HepG2 (cell line): ENCODE results near the gene ELANE. TPM values are rescaled to one million over a fixed set of nuclear protein-coding genes. Genes with fewer than 3 reads are reported as not detected.

Experiments used
- ATF7-NPFF ChIP-seq: sonication (generic); formaldehyde crosslinking; IDR thresholded peaks from 2 replicates; pipeline ENCODE4 v1.8.1; 2023; ENCODE audit warnings: mild to moderate bottlenecking, low read depth, missing genetic modification reagents, moderate library complexity
- CAMTA2 ChIP-seq: sonication (generic); formaldehyde crosslinking; IDR thresholded peaks from 2 replicates; pipeline ENCODE4 v1.4.0; 2020; ENCODE audit warnings: mild to moderate bottlenecking, missing genetic modification reagents, borderline replicate concordance
- HIVEP1 ChIP-seq: sonication (generic); formaldehyde crosslinking; IDR thresholded peaks from 2 replicates; pipeline ENCODE4 v1.4.0; 2020; ENCODE audit warnings: mild to moderate bottlenecking, missing genetic modification reagents
- HMGXB3 ChIP-seq: sonication (generic); formaldehyde crosslinking; IDR thresholded peaks from 2 replicates; pipeline ENCODE4 v1.4.0; 2020; ENCODE audit warnings: missing genetic modification reagents, borderline replicate concordance
- HNRNPH1 ChIP-seq: fragments of 200-400 bp; formaldehyde crosslinking; optimal IDR thresholded peaks from 2 replicates; pipeline ENCODE3; 2017; ENCODE audit warnings: mild to moderate bottlenecking, low read depth, low read length
- HNRNPUL1 ChIP-seq: fragments of 200-400 bp; formaldehyde crosslinking; IDR thresholded peaks from 2 replicates; pipeline ENCODE4 v1.6.1; 2017; ENCODE audit warnings: low read depth, mild to moderate bottlenecking, low read length, moderate library complexity
- IRF2 ChIP-seq: IDR thresholded peaks from 2 replicates; pipeline ENCODE4 v1.6.1; 2018; ENCODE audit warnings: missing genetic modification reagents, missing compliant biosample characterization
- MAF1 ChIP-seq: sonication (generic); formaldehyde crosslinking; IDR thresholded peaks from 2 replicates; pipeline ENCODE4 v1.5.0; 2020; ENCODE audit warnings: missing genetic modification reagents, borderline replicate concordance
- MLLT10 ChIP-seq: sonication (generic); formaldehyde crosslinking; IDR thresholded peaks from 2 replicates; pipeline ENCODE4 v1.4.0; 2020; ENCODE audit warnings: missing genetic modification reagents
- MLX ChIP-seq: IDR thresholded peaks from 2 replicates; pipeline ENCODE4 v1.6.1; 2016
- ONECUT2 ChIP-seq: sonication (generic); formaldehyde crosslinking; IDR thresholded peaks from 2 replicates; pipeline ENCODE4 v1.4.0; 2020; ENCODE audit warnings: missing genetic modification reagents
- PATZ1 ChIP-seq: sonication (generic); formaldehyde crosslinking; IDR thresholded peaks from 2 replicates; pipeline ENCODE4 v1.4.0; 2020; ENCODE audit warnings: missing genetic modification reagents
- RXRB ChIP-seq: IDR thresholded peaks from 2 replicates; pipeline ENCODE4 v1.6.1; 2016; ENCODE audit warnings: borderline replicate concordance, missing genetic modification reagents, missing compliant biosample characterization
- SMAD1 ChIP-seq: sonication (generic); formaldehyde crosslinking; IDR thresholded peaks from 2 replicates; pipeline ENCODE4 v1.4.0; 2020; ENCODE audit warnings: missing genetic modification reagents, low read depth, mild to moderate bottlenecking, borderline replicate concordance
- SOX6 ChIP-seq, 2 experiments: fragments of 450-650 bp in 1 of 2; sonication (generic) in 1 of 2; formaldehyde crosslinking in 1 of 2; IDR thresholded peaks; 2 replicates each; pipeline versions ENCODE4 v1.4.0 to v1.6.1; 2017 to 2020; ENCODE audit warnings: antibody characterized with exemption in 1 of 2, mild to moderate bottlenecking in 1 of 2, missing genetic modification reagents in 1 of 2
- SRY ChIP-seq: sonication (generic); formaldehyde crosslinking; IDR thresholded peaks from 2 replicates; pipeline ENCODE4 v1.8.0; 2022; ENCODE audit warnings: mild to moderate bottlenecking, missing genetic modification reagents
- ZNF20 ChIP-seq: sonication (generic); formaldehyde crosslinking; IDR thresholded peaks from 2 replicates; pipeline ENCODE4 v1.4.0; 2020; ENCODE audit warnings: mild to moderate bottlenecking, moderate library complexity, missing genetic modification reagents
- ZNF597 ChIP-seq: sonication (generic); formaldehyde crosslinking; IDR thresholded peaks from 2 replicates; pipeline ENCODE4 v1.5.0; 2020; ENCODE audit warnings: missing genetic modification reagents
- polyA plus RNA-seq, 8 experiments: library from polyadenylated mRNA; depleted of rRNA in 3 of 8; stranded (reverse) in 7 of 8; unstranded in 1 of 8; fragments of >200 nt; fragmentation: Illumina TruSeq in 4 of 8; extraction: Trizol in 4 of 8; gene quantifications; 2 replicates each; pipeline versions ENCODE4 v1.2.1 to v1.2.3, GENCODE V29; 2011 to 2016; ENCODE audit warnings: low read depth in 4 of 8, missing spikeins in 1 of 8, mixed read lengths in 1 of 8; ENCODE audit not compliant: insufficient read depth in 1 of 8
- total RNA-seq, 5 experiments: library from RNA; depleted of rRNA; stranded (reverse); fragments of >200 nt; fragmentation: Illumina TruSeq; extraction: Trizol; gene quantifications; 2 replicates each; pipeline ENCODE4 v1.2.3, GENCODE V29; 2016; ENCODE audit warnings: low read depth in 1 of 5
- TF ChIP-seq, protein P1 (sequence below): sonication (generic); formaldehyde crosslinking; IDR thresholded peaks from 2 replicates; pipeline ENCODE4 v1.5.0; 2020; ENCODE audit warnings: mild to moderate bottlenecking, missing genetic modification reagents

Gene ELANE
- total and polyA plus RNA-seq, 2 of the 13 experiments (the other 11 are each of a cell fraction or from before 2014, with no cell fraction given): not detected

DNA sequence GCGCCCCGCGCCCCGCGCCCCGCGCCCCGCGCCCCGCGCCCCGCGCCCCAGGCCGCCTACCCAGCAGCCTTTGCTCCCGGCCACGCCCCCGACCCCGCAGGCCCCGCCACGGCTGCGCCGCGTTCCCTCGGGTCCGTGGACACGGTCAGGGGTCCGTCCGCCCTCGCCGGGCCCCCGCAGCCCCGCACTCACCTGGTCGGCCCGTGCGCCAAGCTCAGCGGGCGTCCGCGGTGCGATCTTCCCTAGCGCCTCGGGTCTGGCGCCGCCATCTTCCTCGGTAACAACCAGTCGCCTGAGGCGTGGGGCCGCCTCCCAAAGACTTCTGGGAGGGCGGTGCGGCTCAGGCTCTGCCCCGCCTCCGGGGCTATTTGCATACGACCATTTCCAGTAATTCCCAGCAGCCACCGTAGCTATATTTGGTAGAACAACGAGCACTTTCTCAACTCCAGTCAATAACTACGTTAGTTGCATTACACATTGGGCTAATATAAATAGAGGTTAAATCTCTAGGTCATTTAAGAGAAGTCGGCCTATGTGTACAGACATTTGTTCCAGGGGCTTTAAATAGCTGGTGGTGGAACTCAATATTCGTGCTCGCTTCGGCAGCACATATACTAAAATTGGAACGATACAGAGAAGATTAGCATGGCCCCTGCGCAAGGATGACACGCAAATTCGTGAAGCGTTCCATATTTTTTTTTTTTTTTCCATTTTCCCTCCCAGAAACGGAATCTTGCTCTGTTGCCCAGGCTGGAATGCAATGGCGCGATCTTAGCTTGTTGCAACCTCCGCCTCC lies 41.0 kb downstream of the ELANE start, which contains the start of the genes MED16 and RNU6-9 (continued):
- TF ChIP-seq PATZ1 (CRISPR knock-in tag) (peak; percentile 48; the same call in 1 of the 2 replicates), ONECUT2 (CRISPR knock-in tag) (no peak), HIVEP1 (CRISPR knock-in tag) (no peak), MLX (CRISPR knock-in tag) (no peak), ZNF20 (no peak), ATF7-NPFF (CRISPR knock-in tag) (peak; percentile 52; the same call in 1 of the 2 replicates), CAMTA2 (CRISPR knock-in tag) (no peak), MAF1 (CRISPR knock-in tag) (no peak; the same call in 1 of the 2 replicates), RXRB (CRISPR knock-in tag) (peak; percentile 40; the same call in 1 of the 2 replicates), IRF2 (CRISPR knock-in tag) (peak; percentile 26; the same call in 1 of the 2 replicates), HNRNPH1 (no peak), SRY (CRISPR knock-in tag) (peak; percentile 78; the same call in 1 of the 2 replicates), ZNF597 (CRISPR knock-in tag) (no peak), HNRNPUL1 (no peak), SOX6 (IDR thresholded peaks at IDR 0.05) (no peak), SOX6 (CRISPR knock-in tag; IDR thresholded peaks at IDR 0.05) (no peak; the same call in 1 of the 2 replicates), MLLT10 (CRISPR knock-in tag) (no peak), SMAD1 (peak; percentile 79; the same call in 1 of the 2 replicates), HMGXB3 (CRISPR knock-in tag) (no peak)
- TF ChIP-seq, protein P1, sequence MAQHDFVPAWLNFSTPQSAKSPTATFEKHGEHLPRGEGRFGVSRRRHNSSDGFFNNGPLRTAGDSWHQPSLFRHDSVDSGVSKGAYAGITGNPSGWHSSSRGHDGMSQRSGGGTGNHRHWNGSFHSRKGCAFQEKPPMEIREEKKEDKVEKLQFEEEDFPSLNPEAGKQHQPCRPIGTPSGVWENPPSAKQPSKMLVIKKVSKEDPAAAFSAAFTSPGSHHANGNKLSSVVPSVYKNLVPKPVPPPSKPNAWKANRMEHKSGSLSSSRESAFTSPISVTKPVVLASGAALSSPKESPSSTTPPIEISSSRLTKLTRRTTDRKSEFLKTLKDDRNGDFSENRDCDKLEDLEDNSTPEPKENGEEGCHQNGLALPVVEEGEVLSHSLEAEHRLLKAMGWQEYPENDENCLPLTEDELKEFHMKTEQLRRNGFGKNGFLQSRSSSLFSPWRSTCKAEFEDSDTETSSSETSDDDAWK: no peak
